Forelimb muscle (tissue), 1 donor: ENCODE results near the gene TUBB4B. TPM values are rescaled to one million over a fixed set of nuclear protein-coding genes. Genes with fewer than 3 reads are reported as not detected.

Source experiments
- DNase-seq: peaks from one replicate; pipeline ENCODE4 v3.0.0-alpha.2; 2013; ENCODE audit warnings: low read depth
- polyA plus RNA-seq: library from polyadenylated mRNA; unstranded; fragments of 120-200 nt; gene quantifications from one replicate; pipeline ENCODE4 v1.2.1, GENCODE V29; 2013; ENCODE audit not compliant: insufficient read length

TUBB4B gene
- polyA plus RNA-seq, 1 donor: 146 TPM

- DNase-seq: no peak
Observed at GRCh38 chr9:137270929-137271695, 30.0 kb downstream of the TUBB4B start.

- DNase-seq: no peak
Observed at GRCh38 chr9:137271696-137272076, 30.6 kb downstream of the TUBB4B start.

DNA sequence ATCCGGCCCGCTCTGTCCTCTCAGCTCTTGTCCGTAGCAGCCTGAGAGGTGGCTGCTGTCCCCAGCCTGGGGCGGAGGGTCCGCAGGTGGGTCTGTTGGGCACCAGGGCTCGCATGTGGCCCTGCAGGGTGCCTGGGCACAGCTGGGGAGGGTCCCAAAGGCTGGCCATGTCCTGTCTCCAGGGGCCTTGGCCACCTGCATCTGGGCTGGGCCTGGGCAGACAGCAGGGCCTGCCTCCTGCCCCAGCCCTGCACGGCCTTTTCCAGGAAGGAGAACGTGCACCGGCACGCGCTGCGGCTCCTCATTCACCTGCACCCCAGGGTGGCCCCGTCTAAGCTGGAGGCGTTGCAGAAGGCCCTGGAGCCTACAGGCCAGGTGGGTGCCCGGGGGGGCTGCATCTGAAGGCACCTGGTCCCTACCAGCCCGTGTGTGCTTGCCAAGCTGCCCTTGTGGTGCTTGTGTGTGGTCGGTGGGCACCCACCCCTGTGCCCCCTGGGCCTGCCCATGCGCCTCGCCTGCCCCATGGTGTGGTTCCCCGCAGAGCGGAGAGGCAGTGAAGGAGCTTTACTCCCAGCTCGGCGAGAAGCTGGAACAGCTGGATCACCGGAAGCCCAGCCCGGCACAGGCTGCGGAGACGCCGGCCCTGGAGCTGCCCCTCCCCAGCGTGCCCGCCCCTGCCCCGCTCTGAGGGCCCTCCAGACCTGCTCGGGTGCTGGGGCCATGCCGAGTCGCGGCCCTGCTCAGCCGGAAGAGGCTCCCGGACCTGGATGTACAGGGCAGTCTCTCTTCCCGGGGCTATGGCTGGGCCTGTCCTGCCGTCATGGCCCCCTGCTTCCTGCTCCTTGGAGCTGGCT is 31.4 kb downstream of the TUBB4B start:
- no peak for DNase-seq

- no peak for DNase-seq
Observed at GRCh38 chr9:137273095-137273490, 32.0 kb downstream of the TUBB4B start.

GRCh38 chr9:137273611-137274320 is 32.7 kb downstream of the TUBB4B start:
- no peak for DNase-seq

GRCh38 chr9:137275203-137275587 is 34.1 kb downstream of the TUBB4B start:
- DNase-seq: no peak

DNA sequence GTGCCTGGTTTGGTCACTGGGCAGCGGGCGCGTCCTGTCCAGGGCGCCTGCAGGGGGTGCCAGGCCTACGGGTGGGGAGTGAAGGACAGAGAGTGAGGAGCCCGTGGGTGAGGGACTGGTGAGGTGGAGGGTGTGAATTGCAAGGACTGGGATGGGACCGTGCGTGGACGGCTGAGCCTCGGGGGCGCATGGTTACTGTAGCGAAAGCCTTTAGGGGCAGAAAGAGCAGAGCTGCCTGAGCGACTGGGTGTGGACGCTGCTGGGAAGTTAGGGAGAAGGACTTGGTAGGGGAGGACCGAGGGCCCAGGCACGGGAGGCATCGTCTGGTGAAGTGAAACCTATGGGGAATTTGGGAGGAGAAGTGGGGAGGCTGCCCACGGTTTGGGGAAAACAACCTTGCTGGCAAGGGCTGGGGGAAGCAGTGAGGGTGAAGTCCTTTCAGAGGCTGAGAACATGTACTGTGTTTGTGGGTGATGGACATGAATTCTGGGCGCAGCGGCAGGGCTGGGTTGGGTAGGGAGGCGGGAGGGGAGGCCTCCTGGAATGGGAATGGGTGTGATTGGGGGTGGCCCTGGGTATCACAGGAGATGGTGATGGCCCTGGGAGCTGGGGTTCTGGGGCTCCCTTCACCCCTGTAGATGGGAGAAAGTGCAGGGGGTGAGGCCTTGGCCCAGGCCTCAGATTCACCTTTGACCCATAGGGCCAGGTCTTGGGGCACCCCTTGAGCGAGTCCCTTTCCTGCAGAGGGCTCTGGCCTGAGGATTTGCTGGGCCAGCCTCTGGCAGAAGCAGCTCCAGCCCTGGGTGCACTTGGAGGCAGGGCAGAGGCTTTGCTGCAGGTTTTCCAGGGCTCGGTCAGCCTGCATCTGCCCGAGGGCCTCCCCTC is 34.7 kb downstream of the TUBB4B start:
- DNase-seq: no peak

DNA sequence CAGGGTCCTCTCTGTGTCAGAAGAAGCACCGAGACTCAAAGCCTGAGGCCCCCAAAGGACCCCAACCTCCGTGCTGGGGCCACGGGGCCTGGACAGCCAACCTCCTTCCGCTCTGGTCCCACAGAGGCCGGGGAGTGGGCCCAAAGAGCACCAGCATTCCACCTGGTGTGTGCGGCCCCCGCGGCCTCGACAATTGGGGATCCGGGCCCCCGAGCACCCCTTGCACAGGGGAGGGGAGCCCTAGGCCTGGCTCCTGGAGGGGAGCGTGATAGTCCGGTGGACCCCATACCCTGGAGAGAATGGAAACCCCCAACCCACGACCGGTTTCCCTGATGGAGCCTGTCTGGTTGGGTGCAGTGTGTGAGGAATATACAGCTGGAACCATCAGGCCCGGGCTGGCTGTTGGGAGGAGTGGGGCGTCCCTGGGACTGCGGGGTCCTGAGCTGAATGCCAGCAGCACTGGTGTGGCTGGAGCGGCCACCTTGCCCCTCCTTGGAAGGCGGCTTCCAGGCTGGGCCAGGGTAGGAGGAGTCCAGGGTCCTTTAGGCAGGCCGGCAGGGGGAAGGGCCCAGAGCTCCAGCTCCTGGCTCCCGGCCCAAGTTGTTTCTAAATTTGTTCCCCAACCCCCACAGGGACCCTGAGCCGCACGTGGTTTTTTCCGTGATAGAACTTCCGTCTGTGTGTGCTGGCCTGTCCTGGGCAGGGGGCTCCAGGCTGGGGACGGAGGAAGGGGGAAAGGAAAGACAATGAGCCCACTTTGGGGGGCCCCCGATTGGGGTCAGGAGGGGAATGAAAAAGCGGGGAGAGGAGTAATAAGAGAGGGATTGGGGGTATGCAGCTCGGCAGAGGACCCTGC is 35.6 kb downstream of the TUBB4B start:
- DNase-seq: peak; percentile 65

GRCh38 chr9:137277329-137278041 is 36.4 kb downstream of the TUBB4B start, which contains the start of gene TOR4A:
TOR4A (plus strand) TSS chr9:137277726; CDS start chr9:137278690, 964 bp downstream.
- DNase-seq: no peak

GRCh38 chr9:137278061-137278701 is 37.1 kb downstream of the TUBB4B start:
- no peak for DNase-seq

GRCh38 chr9:137278721-137279711 is 37.9 kb downstream of the TUBB4B start:
- no peak for DNase-seq

DNA sequence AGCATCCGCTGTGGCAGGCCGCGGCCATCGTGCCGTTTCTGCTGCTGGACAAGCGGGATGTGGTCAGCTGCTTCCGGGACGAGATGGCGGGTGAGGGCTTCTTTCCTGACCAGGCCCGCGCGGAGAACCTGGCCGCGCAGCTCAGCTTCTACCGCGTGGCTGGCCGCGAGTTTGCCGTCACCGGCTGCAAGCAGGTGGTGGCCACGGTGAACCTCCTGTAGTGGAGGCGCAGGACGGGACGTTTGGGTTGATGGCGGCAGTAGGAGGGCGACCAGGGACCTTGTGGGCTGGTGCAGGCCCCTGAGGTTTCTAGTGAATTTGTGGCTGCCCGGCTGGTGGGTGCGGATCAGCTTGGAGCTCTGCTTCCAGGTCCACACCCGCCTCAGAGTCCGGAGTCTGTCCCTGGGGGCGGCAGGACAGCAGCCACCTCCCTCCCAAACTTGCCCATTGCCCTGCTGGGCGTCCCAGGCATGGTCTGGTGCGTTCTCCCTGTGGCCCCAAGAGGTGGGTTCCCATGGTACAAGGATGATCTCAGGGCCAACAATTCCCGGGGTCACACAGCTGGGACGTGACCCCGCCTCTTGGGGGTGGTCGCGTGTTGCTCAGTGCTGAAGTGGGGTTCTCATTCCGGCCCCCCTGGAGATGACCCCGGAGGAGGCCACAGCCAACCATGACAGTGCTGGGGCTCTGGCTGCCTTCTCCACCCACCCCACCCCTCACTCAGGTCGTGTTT is 38.8 kb downstream of the TUBB4B start:
- DNase-seq: no peak

DNA sequence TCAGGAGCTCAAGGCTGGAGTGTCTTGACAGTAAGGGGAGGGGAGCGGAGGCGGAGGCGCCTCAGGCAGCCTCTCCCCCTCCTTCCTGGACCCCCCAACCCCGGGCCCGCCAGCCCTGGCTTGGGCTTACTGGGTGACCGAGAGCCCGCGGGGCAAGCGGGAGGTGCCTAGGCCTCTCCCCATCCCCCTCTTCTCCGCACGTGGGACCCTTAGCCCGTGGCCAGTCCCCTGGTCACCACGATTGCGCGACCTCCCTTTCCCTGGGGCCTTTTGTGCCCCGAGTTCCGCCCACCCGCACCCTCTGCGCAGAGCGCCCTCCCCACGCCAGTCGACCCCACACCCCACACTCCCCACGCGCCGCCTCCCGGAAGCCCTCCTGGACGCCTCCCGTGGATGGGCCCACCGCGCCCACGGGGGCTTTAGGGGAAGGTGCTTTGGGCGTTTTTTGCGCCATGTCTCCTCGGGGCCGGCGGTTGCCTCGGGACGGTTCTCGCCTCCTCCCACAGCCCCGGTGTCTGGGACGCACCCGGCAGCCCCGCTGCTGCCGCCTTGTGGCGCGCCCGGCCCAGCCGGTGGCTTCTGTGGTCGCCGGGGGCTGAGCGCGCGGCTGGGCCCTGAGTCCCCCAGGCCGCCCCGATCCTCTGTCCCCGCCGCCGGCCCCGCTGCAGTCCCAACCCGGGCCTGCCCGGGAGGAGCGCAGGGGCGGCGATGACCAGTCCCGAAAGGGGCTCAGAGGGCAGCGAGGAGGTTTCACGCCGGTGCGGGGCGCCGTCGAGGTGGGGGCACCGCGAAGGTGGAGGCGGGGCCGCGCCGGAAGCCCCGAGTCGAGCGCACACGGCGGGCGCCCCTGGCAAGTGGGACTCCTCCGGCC is 39.6 kb downstream of the TUBB4B start:
- DNase-seq: no peak

DNA sequence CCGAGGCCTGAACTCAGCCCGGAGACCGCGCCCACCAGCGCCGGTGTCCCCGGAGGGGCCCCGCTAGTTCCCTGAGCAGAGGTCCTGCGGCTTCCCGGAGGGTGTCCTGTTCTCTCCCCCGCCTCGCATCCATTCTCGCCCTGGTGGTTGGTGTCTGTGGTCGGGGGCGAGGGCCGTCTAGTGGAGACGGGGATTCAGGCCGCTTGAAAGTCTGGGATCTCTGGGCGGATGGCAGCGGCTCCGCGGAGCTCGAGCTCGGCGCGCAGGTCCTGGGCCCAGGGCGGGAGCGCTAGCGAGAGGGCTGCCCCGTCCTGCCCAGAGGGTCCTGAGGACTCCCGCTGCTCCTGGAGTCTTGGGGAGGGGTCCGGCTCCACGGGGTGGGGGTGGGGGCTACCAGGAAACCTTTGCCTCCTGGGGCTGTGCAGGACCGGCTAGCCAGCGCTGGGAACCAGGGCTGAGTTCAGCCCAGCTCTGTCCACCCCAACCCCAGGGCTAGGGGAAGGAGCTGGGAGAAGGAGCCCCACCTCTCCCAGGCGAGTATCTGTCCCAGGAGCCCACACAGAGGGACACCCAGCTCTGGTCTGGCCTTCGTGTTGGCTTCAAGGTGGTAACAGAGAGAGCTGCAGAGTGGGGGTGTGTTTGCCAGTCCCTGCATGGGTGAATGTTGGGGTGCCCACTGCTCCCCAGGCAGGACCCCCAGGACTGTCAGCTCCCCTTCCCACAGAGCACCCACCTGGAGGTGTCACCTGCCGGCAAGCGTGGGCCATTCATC is 40.4 kb downstream of the TUBB4B start:
- DNase-seq: no peak

DNA sequence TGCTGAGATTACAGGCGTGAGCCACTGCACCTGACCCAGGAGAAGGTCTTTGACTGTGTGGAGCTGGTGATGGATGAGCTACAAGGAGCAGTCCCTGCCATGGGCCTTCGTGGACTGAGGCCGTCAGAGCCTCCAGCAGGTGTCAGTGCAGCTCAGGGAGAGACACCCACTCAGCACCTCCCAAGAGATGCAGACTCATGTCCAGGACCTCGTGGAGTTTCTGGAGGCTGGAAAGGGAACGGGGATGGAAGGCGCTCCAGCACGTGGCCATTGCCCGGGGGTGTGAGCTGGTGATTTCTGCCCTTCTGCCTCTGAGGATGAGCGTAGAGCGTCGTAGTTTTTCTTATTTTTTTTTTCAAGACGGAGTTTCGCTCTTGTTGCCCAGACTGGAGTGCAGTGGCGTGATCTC is 45.9 kb downstream of the TUBB4B start:
- DNase-seq: no peak
